Measurements from ENCODE around the gene C1QTNF6. TPM values are rescaled to one million over a fixed set of nuclear protein-coding genes. Genes with fewer than 3 reads are reported as not detected.

C1QTNF6 gene
- total and polyA plus RNA-seq, 8 donors = 1.2 to 10.9 (median 3.0) TPM

GRCh38 chr22:37144180-37144554 is 43.9 kb downstream of the C1QTNF6 start:
- Histone ChIP-seq H3K4me3 (no peak overlapping the region), H3K27me3 (no peaks in the 10 kb centered on the region), H3K36me3 (no peaks in the 10 kb centered on the region), H3K9me3 (no peaks in the 10 kb centered on the region), H3K4me1 (no peaks in the 10 kb centered on the region), H3K27ac (no peak overlapping the region)
- WGBS, 2 donors = 90 to 92% methylated on average over 10 of the region's 10 CpGs
- FAIRE-seq (no peak), ATAC-seq (no peak), DNase-seq (no peak)
- TF ChIP-seq, protein P1, sequence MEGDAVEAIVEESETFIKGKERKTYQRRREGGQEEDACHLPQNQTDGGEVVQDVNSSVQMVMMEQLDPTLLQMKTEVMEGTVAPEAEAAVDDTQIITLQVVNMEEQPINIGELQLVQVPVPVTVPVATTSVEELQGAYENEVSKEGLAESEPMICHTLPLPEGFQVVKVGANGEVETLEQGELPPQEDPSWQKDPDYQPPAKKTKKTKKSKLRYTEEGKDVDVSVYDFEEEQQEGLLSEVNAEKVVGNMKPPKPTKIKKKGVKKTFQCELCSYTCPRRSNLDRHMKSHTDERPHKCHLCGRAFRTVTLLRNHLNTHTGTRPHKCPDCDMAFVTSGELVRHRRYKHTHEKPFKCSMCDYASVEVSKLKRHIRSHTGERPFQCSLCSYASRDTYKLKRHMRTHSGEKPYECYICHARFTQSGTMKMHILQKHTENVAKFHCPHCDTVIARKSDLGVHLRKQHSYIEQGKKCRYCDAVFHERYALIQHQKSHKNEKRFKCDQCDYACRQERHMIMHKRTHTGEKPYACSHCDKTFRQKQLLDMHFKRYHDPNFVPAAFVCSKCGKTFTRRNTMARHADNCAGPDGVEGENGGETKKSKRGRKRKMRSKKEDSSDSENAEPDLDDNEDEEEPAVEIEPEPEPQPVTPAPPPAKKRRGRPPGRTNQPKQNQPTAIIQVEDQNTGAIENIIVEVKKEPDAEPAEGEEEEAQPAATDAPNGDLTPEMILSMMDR (IDR thresholded peaks at IDR 0.05) = no peak
- intact Hi-C loops (cut with DNase I) = no loop called here

GRCh38 chr22:37141971-37142370 is 46.1 kb downstream of the C1QTNF6 start:
- ATAC-seq = no peak
- no peaks in the 10 kb centered on the region for H3K4me1 ChIP-seq
- TF ChIP-seq, protein P1 (IDR thresholded peaks at IDR 0.05) = no peak
- H3K27ac ChIP-seq = no peak overlapping the region
- FAIRE-seq = no peak
- intact Hi-C loops (cut with DNase I) = no loop called here
- no peaks in the 10 kb centered on the region for H3K36me3 ChIP-seq
- WGBS, 2 donors = 70 to 73% methylated on average over 6 of the region's 6 CpGs
- H3K4me3 ChIP-seq = no peak overlapping the region
- no peak for DNase-seq
- H3K27me3 ChIP-seq = no peaks in the 10 kb centered on the region
- H3K9me3 ChIP-seq = no peaks in the 10 kb centered on the region

DNA sequence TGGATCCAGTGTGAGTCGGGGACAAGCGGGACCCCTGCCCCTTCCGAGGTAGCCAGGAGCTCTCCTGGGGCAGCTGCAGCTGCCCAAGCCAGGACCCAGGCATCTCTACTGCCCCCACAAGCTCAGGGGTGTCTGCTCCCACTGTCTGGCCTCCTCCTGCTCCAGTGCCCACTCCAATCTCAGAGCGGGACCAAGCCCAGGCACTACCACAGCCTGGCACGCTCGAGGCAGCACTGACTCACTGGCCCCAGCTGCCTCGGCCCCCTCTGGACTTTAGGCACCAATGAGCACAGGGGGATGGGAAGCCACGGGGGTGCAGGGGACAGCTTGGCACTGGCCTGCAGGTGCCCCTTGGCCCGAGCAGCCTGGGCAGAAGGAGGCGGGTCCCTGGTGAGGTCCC is 46.6 kb downstream of the C1QTNF6 start:
- FAIRE-seq = no peak
- WGBS, 2 donors = 81 to 85% methylated on average over 10 of the region's 10 CpGs
- intact Hi-C loops (cut with DNase I) = no loop called here

GRCh38 chr22:37140686-37141323 is 47.2 kb downstream of the C1QTNF6 start:
- Histone ChIP-seq H3K27ac (no peak overlapping the region), H3K36me3 (no peaks in the 10 kb centered on the region), H3K9me3 (no peaks in the 10 kb centered on the region), H3K4me1 (no peaks in the 10 kb centered on the region), H3K4me3 (no peak overlapping the region), H3K27me3 (no peaks in the 10 kb centered on the region)
- ATAC-seq (no peak), FAIRE-seq (no peak), DNase-seq (no peak)
- intact Hi-C loops (cut with DNase I) = no loop called here
- WGBS, 2 donors = 77 to 84% methylated on average over 16 of the region's 16 CpGs
- TF ChIP-seq, protein P1 (IDR thresholded peaks at IDR 0.05) = no peak

More for the DNA sequence above, 46.6 kb downstream of the C1QTNF6 start:
- no peak for ATAC-seq
- Histone ChIP-seq H3K27me3 (no peaks in the 10 kb centered on the region), H3K27ac (no peak overlapping the region), H3K9me3 (no peaks in the 10 kb centered on the region), H3K36me3 (no peaks in the 10 kb centered on the region), H3K4me1 (no peaks in the 10 kb centered on the region), H3K4me3 (no peak overlapping the region)
- TF ChIP-seq, protein P1 (IDR thresholded peaks at IDR 0.05) = no peak
- DNase-seq = no peak

GRCh38 chr22:37139762-37140161 is 48.3 kb downstream of the C1QTNF6 start:
- H3K27ac ChIP-seq = no peak overlapping the region
- H3K27me3 ChIP-seq = no peaks in the 10 kb centered on the region
- no peaks in the 10 kb centered on the region for H3K9me3 ChIP-seq
- WGBS, 2 donors = 78 to 86% methylated on average over 7 of the region's 7 CpGs
- intact Hi-C loops (cut with DNase I) = no loop called here
- H3K4me3 ChIP-seq = no peak overlapping the region
- FAIRE-seq (no peak), DNase-seq (no peak), ATAC-seq (no peak)
- H3K36me3 ChIP-seq = no peaks in the 10 kb centered on the region
- no peaks in the 10 kb centered on the region for H3K4me1 ChIP-seq
- TF ChIP-seq, protein P1 (IDR thresholded peaks at IDR 0.05) = no peak

All from pancreas (tissue), 10 donors.